HL-60 (cell line): ENCODE results near the gene SLC25A27.

Experiments used
- CTCF ChIP-seq: IDR thresholded peaks from one replicate; pipeline ENCODE4 v1.5.1; 2011; ENCODE audit warnings: low read length, control low read depth, inconsistent platforms; ENCODE audit not compliant: insufficient read depth
- GABPA ChIP-seq: IDR thresholded peaks from 2 replicates; pipeline ENCODE4 v1.6.1; 2012; ENCODE audit warnings: low read depth
- POLR2AphosphoS5 ChIP-seq: IDR thresholded peaks from 2 replicates; pipeline ENCODE4 v1.6.1; 2012; ENCODE audit warnings: low read depth
- REST ChIP-seq: IDR thresholded peaks from 2 replicates; pipeline ENCODE4 v1.6.1; 2012; ENCODE audit warnings: low read depth; ENCODE audit not compliant: insufficient replicate concordance
- SPI1 ChIP-seq: IDR thresholded peaks from 2 replicates; pipeline ENCODE4 v1.6.1; 2012; ENCODE audit warnings: low read depth, mild to moderate bottlenecking, borderline replicate concordance

GRCh38 chr6:46606338-46606737 is 46.4 kb upstream of the SLC25A27 start:
- no peak for TF ChIP-seq CTCF
- TF ChIP-seq POLR2AphosphoS5 = no peak
- no peak for TF ChIP-seq REST
- TF ChIP-seq GABPA = no peak
- TF ChIP-seq SPI1 = no peak
